GM19238 (cell line): Measurements from ENCODE around the gene CYP2E1.
"Not testable (repeated sequence)": the region's sequence is repeated elsewhere in the genome, so short reads cannot be mapped to it uniquely, and the experiment has no call there.

Source experiments
- DNase-seq: peaks from one replicate; pipeline ENCODE4 v3.0.0; 2011; ENCODE audit warnings: low spot score; ENCODE audit not compliant: insufficient read length

The CYP2E1 gene

DNA sequence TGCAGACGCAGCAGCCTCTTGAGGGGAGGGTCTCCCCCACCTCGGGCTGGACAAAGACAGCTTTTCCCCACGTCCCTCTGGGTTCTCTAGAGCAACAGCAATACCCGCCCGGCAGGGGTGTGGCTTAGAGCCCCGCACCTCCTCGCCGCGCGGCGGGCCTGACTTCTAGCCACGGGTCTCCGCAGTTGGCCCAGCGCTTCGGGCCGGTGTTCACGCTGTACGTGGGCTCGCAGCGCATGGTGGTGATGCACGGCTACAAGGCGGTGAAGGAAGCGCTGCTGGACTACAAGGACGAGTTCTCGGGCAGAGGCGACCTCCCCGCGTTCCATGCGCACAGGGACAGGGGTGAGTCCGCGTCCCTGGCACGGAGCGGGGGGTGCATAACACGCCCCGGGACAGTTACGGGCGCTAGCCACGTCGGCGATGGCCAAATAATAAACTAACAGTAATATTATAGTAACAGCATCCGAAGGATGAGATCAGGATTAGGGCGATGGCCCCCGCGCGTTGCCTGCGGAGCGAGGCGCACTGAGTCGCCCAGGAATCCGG lies 1.2 kb downstream of the CYP2E1 start:
- no peak for DNase-seq

- no peak for DNase-seq
These were observed 1.8 kb downstream of the CYP2E1 start for GRCh38 chr10:133528845-133529575.

GRCh38 chr10:133529576-133529946 lies 2.4 kb downstream of the CYP2E1 start:
- DNase-seq: no peak

- DNase-seq: no peak
These were observed 3.3 kb downstream of the CYP2E1 start for GRCh38 chr10:133530506-133530905.

DNA sequence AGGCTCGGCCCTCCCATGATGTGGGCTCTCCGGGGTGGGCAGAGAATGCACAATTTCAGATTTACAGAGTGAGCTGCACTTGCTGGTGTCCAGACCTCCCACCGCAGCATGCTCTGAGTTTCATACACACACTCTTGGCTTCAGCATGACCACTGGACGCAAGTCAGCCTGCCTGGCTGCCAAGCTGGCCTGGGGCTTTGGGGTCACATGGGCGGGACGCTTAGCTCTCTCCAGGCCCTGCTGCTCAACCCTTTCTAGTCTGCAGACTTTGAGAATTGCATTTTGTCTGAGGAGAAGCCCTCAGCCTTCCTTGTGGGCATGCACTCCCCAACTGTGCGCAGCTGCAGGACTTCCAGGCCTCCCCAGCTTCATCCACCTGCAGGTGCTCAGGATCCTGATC lies 5.7 kb downstream of the CYP2E1 start:
- no peak for DNase-seq

- no peak for DNase-seq
These were observed 7.3 kb downstream of the CYP2E1 start for GRCh38 chr10:133534417-133534816.

DNA sequence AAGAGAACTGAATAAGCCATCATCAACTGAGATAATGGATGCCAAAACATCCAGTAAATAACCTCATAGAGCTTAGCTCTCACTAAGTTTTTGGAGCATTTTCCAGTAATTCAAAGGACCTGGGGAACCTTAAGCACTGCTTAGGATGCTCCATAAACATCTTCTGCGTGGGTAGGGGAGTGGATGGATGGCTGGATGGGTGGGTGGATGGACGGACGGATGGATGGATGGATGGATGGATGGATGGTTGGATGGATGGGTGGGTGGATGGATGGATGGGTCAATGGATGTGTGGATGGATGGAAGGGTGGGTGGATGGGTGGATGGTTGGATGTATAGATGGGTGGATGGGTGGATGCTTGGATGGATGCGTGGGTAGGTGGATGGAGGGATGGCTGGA lies 9.0 kb downstream of the CYP2E1 start:
- DNase-seq: no peak

- no peak for DNase-seq
These were observed 10.7 kb downstream of the CYP2E1 start for GRCh38 chr10:133537546-133538545.

- DNase-seq: not testable (repeated sequence)
These were observed 14.3 kb downstream of the CYP2E1 start for GRCh38 chr10:133541441-133541975.

- DNase-seq: no peak
These were observed 17.3 kb downstream of the CYP2E1 start for GRCh38 chr10:133544506-133544905.

- DNase-seq: no peak
These were observed 27.4 kb downstream of the CYP2E1 start for GRCh38 chr10:133554600-133554999.

DNA sequence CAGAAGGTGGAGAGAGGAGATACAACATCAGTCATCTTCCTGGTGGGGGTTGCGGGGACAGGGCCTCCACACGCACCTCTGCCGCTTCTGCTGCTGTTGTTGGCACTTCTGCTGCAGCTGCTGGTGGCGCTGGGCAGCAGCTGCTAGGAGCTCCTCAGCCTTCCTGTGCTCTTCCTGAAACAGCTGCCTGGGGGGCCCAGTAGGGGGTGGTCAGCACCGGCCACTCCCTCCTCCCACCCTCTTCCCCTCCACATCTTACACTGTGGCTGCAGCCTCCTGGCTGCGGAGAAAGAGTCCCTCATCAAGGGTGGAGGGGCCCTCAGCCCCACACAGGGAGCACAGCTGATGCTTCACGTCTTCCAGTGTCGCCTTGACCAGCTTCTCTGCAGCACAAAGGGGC lies 28.4 kb downstream of the CYP2E1 start:
- no peak for DNase-seq

GRCh38 chr10:133557381-133557780 lies 30.2 kb downstream of the CYP2E1 start:
- no peak for DNase-seq

DNA sequence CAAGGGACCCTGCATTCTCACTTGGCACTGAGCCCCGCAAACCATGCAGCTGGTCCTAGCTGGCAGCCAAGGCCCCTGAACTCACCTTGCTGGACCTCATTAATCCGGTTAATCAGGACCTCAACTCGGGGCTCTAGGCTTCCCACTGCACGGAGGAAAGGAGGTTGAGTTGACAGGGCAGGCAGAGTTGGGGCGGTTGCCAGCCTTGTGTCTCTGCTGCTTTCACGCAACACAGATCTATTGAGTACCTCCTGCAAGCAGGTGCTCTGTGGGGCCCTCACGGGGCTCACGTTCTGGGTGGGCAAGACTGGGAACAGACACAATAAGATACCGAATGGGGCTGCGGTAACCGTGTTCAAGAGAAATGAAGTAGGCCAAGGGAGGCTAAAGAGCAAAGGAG lies 32.1 kb downstream of the CYP2E1 start:
- DNase-seq: no peak

GRCh38 chr10:133564816-133565215 lies 37.7 kb downstream of the CYP2E1 start:
- no peak for DNase-seq

GRCh38 chr10:133565441-133566294 lies 38.5 kb downstream of the CYP2E1 start, which contains the start of gene SYCE1:
Gene SYCE1 (minus strand): TSS chr10:133565583. CDS start chr10:133565529, 54 bp downstream.
- DNase-seq: no peak

- no peak for DNase-seq
These were observed 40.0 kb downstream of the CYP2E1 start for GRCh38 chr10:133567119-133567518.

DNA sequence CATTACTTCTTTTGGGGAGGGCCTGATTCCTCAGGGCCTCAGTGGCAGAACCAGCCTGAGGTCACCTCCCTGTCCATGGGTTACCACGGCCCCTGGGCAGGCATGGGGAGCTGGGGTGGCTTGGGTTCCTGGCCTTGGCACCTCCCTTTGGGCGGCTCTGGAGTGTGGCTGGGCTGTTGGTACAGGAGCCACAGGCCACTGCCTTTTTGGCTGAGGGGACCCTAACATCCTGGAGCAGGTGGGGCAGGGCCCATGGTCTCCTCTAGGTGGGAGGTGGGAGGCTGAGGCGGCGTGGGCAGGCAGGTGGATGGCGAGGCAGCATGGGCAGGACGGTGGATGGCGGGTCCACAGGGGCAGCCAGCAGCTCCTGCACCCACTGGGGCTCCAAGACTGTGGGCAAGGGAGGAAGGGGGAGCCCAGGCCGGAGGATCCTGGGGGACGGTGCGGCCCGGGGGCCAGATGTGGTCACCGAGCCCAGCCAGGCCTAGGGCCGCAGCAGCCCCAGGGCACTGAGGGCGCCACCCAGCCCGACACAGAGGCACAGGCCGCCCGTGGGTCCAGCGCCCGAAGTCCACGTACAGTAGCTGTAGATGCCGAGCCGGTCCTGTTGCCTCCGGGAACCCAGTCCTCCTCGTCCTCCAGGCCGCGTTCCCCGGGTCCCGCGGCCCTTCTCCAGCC lies 40.6 kb downstream of the CYP2E1 start:
- no peak for DNase-seq

DNA sequence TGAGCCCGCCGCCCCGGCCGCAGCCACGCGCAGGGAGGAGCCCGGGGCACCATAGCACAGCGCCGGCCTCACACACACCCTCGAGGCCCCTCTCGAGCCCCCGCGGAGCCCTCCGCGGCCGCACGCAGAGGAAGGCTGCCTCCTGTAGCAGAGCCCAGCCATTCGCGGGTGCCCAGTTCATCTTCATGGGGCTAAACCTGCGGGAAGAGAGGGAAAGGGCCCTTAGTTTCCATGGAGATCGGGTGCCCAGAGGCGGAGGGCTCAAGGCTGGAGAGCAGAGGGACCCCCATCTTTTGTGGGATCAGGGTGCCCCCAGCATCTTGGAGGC lies 41.1 kb downstream of the CYP2E1 start:
- no peak for DNase-seq

DNA sequence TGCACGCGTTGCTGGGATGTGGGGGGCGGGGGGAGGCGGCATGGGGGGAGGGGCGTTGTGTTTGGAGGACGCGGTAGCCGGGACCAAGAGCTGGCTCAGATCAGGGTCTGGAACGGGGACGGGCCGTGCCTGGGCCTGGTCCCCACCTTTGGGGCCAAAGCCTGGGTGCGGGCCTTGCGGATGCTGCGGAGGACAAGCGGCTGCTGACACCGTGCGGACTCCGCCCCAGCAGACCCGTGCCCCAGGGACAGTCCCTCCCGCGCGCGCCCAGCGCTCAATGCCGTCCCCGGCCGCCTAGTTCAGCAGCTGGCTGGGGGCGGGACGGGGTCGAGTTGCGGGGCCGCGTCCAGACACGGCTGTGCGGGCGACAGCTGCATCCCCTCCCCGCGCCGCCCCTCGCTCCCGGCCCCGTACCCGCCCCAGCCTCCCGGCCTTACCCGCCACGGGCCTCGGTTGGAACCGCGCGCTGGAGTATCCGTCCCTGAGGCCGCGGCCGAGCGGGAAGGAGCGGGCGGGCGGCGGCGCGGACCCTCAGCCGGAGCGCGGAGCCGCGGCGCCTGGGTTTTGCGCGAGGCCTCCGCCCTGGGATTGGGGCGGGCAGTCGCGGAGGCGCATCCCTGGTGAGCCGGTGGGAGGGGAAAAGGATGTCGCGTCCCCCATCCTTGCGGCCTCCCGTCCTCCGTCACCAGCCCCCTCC lies 41.8 kb downstream of the CYP2E1 start:
- DNase-seq: not testable (repeated sequence)
